ENCODE results near the gene BMPER. TPM values are rescaled to one million over a fixed set of nuclear protein-coding genes. Genes with fewer than 3 reads are reported as not detected.
A peak's percentile ranks its signal among the peaks of the same experiment; 100 is the strongest.

Gene BMPER
- polyA plus RNA-seq, 1 of the 3 experiments (the other 2 are of a cell fraction): 20.0 TPM

GRCh38 chr7:33906697-33907096, 1.4 kb downstream of the BMPER start:
- H3K27me3 ChIP-seq (ENCODE audit: insufficient read depth): no peaks in the 10 kb centered on the region
- no peak for DNase-seq
- no peak overlapping the region for H3K27ac ChIP-seq (ENCODE audit: low read depth in 2 of 2, low read length in 1 of 2)
- H2AFZ ChIP-seq (ENCODE audit: low read depth): no peak overlapping the region
- H3K9ac ChIP-seq: 0 out of 2 replicates have a peak overlapping the region, but pooled peaks have one; percentile 46
- no peaks in the 10 kb centered on the region for H3K9me2 ChIP-seq
- no peaks in the 10 kb centered on the region for H3K36me3 ChIP-seq (replicated peaks in 1 of 2; ENCODE audit: control insufficient read depth in 1 of 2, insufficient read depth in 2 of 2, low read length in 1 of 2)
- H3F3A ChIP-seq (replicated peaks; ENCODE audit: insufficient read depth): peaks cover 15% of the 10 kb centered on the region
- peak overlapping the region; percentile 60 to 86; a peak in 2 of 4 replicates for H3K4me3 ChIP-seq (ENCODE audit: low read depth in 2 of 2, low read length in 1 of 2)
- no peak for TF ChIP-seq YY1 (IDR thresholded peaks at IDR 0.05; ENCODE audit: low read depth)
- no peaks in the 10 kb centered on the region for H4K20me1 ChIP-seq (ENCODE audit: insufficient read depth)
- H3K4me1 ChIP-seq (ENCODE audit: control insufficient read depth in 1 of 2, insufficient read depth in 2 of 2, low read depth in 1 of 2, low read length in 1 of 2): peaks cover 18 to 21% of the 10 kb centered on the region in 2 experiments; a peak in 3 of 4 replicates
- peak overlapping the region; percentile 81; the same call in 1 of the 2 replicates for H3K4me2 ChIP-seq
- no peaks in the 10 kb centered on the region for H3K9me3 ChIP-seq
- H3K79me2 ChIP-seq (ENCODE audit: insufficient read depth): peaks cover 3% of the 10 kb centered on the region; the same call in 1 of the 2 replicates
- ChIA-PET CTCF (interaction anchor here (1.1 to 8.6 kb wide), 7 partner anchors 12 to 664 kb away, joined by 3 to 97 read pairs (median 7); no protein-coding TSS in a partner anchor), POLR2A (no interaction called here)

GRCh38 chr7:33907625-33908024, 2.3 kb downstream of the BMPER start:
- Histone ChIP-seq H3F3A (replicated peaks; ENCODE audit: insufficient read depth) (peaks cover 9% of the 10 kb centered on the region), H3K27me3 (ENCODE audit: insufficient read depth) (no peaks in the 10 kb centered on the region), H2AFZ (ENCODE audit: low read depth) (no peak overlapping the region), H3K4me2 (no peak overlapping the region; the same call in 1 of the 2 replicates), H3K9me3 (no peaks in the 10 kb centered on the region), H3K9ac (0 out of 2 replicates have a peak overlapping the region, but pooled peaks have one; percentile 46), H3K27ac (ENCODE audit: low read depth in 2 of 2, low read length in 1 of 2) (no peak overlapping the region), H4K20me1 (ENCODE audit: insufficient read depth) (no peaks in the 10 kb centered on the region), H3K9me2 (no peaks in the 10 kb centered on the region), H3K79me2 (ENCODE audit: insufficient read depth) (peaks cover 3% of the 10 kb centered on the region; the same call in 1 of the 2 replicates), H3K4me3 (ENCODE audit: low read depth in 2 of 2, low read length in 1 of 2) (no peak overlapping the region), H3K36me3 (replicated peaks in 1 of 2; ENCODE audit: control insufficient read depth in 1 of 2, insufficient read depth in 2 of 2, low read length in 1 of 2) (no peaks in the 10 kb centered on the region), H3K4me1 (ENCODE audit: control insufficient read depth in 1 of 2, insufficient read depth in 2 of 2, low read depth in 1 of 2, low read length in 1 of 2) (peaks cover 18 to 21% of the 10 kb centered on the region in 2 experiments; a peak in 3 of 4 replicates)
- DNase-seq: no peak
- no peak for TF ChIP-seq MXI1 (IDR thresholded peaks at IDR 0.05; ENCODE audit: low read depth, low read length)
- no peak for TF ChIP-seq FOSL2 (IDR thresholded peaks at IDR 0.05; ENCODE audit: borderline replicate concordance, low read depth)
- TF ChIP-seq MAX (IDR thresholded peaks at IDR 0.05; ENCODE audit: low read depth): no peak
- TF ChIP-seq ZBTB33 (IDR thresholded peaks at IDR 0.05; ENCODE audit: borderline replicate concordance, low read depth): no peak
- no peak for TF ChIP-seq RFX5 (IDR thresholded peaks at IDR 0.05; ENCODE audit: low read length)
- no peak for TF ChIP-seq TEAD4 (IDR thresholded peaks at IDR 0.05; ENCODE audit: borderline replicate concordance, insufficient read depth)
- TF ChIP-seq USF2 (IDR thresholded peaks at IDR 0.05; ENCODE audit: borderline replicate concordance, low read depth, low read length): no peak
- no peak for TF ChIP-seq CHD2 (IDR thresholded peaks at IDR 0.05; ENCODE audit: low read length, partially characterized antibody)
- ChIA-PET CTCF (interaction anchor here (0.8 to 8.6 kb wide), 11 partner anchors 9 to 722 kb away, joined by 3 to 97 read pairs (median 6); no protein-coding TSS in a partner anchor), POLR2A (no interaction called here)
- WGBS (ENCODE audit: low lambda C conversion rate): 79% methylated on average over 5 of the region's 5 CpGs
